IMR-90 (cell line): ENCODE results near the gene SELENOS. TPM values are rescaled to one million over a fixed set of nuclear protein-coding genes. Genes with fewer than 3 reads are reported as not detected.

Experiments used
- ATAC-seq: fragments of 200-7000 bp; cut with Tn5 transposase; 2 replicates; pipeline ENCODE4 v1.9.1; 2020; ENCODE audit warnings: low read depth, mild to moderate bottlenecking, moderate library complexity
- BruUV-seq: library from RNA; stranded (reverse); fragments of 400-500 nt; replicated peaks from 2 replicates; lab custom pipeline; 2021; lab: Mats Ljungman, UMichigan
- CTCF ChIA-PET: fragments of 300-600 bp; formaldehyde crosslinking; extraction: SDS; loops from one replicate; lab custom pipeline; 2021; ENCODE audit warnings: antibody characterized with exemption; lab: Yijun Ruan, JAX
- POLR2A ChIA-PET: fragments of 300-600 bp; sonication (Branson Sonifier 250); formaldehyde crosslinking; loops from one replicate; lab custom pipeline; 2022; ENCODE audit warnings: antibody characterized with exemption; ENCODE audit not compliant: unreplicated experiment; lab: Charles Lee
- DNase-seq: peaks from one replicate; pipeline ENCODE4 v3.0.0; 2013
- H2AFZ ChIP-seq: replicated peaks from 2 replicates; pipeline ENCODE3; 2013; ENCODE audit warnings: low read length, mild to moderate bottlenecking; ENCODE audit not compliant: poor library complexity
- H2AK5ac ChIP-seq: 2 replicates; pipeline ENCODE4 v1.6.1; 2013; ENCODE audit warnings: low read depth, low read length, inconsistent platforms
- H2AK9ac ChIP-seq: replicated peaks from 2 replicates; pipeline ENCODE3; 2013; ENCODE audit warnings: mild to moderate bottlenecking, low read depth, low read length, moderate library complexity; ENCODE audit not compliant: poor library complexity
- H2BK120ac ChIP-seq: 2 replicates; pipeline ENCODE4 v1.6.1; 2013; ENCODE audit warnings: low read depth, low read length, inconsistent platforms
- H2BK15ac ChIP-seq: 3 replicates; pipeline ENCODE4 v1.6.1; 2013; ENCODE audit warnings: low read depth, low read length, inconsistent platforms
- H2BK20ac ChIP-seq: 2 replicates; pipeline ENCODE4 v1.6.1; 2013; ENCODE audit warnings: low read depth, mild to moderate bottlenecking, inconsistent platforms, low read length, moderate library complexity
- H2BK5ac ChIP-seq: 2 replicates; pipeline ENCODE4 v1.6.1; 2013; ENCODE audit warnings: mild to moderate bottlenecking, low read depth, low read length, inconsistent platforms; ENCODE audit not compliant: poor library complexity, severe bottlenecking
- H3K14ac ChIP-seq: replicated peaks from 2 replicates; pipeline ENCODE4 v1.6.1; 2013; ENCODE audit warnings: low read depth, low read length, inconsistent platforms
- H3K18ac ChIP-seq: 2 replicates; pipeline ENCODE4 v1.6.1; 2013; ENCODE audit warnings: low read depth, low read length, control low read depth
- H3K23ac ChIP-seq: 2 replicates; pipeline ENCODE4 v1.6.1; 2013; ENCODE audit warnings: low read depth, low read length, inconsistent platforms
- H3K27ac ChIP-seq: 2 replicates; pipeline ENCODE4 v1.5.1; 2013; ENCODE audit warnings: mild to moderate bottlenecking, control low read depth, low read length; ENCODE audit not compliant: insufficient read depth
- H3K27me3 ChIP-seq: 2 replicates; pipeline ENCODE4 v1.6.1; 2013; ENCODE audit warnings: low read length; ENCODE audit not compliant: control insufficient read depth, insufficient read depth
- H3K36me3 ChIP-seq: 2 replicates; pipeline ENCODE4 v1.6.1; 2013; ENCODE audit warnings: low read length, mixed read lengths; ENCODE audit not compliant: control insufficient read depth, insufficient read depth
- H3K4ac ChIP-seq: 2 replicates; pipeline ENCODE4 v1.6.1; 2013; ENCODE audit warnings: low read depth, low read length, inconsistent platforms
- H3K4me1 ChIP-seq: 2 replicates; pipeline ENCODE4 v1.6.1; 2013; ENCODE audit warnings: low read length, mixed read lengths; ENCODE audit not compliant: control insufficient read depth, insufficient read depth
- H3K4me2 ChIP-seq: 2 replicates; pipeline ENCODE4 v1.6.1; 2013; ENCODE audit warnings: low read depth, mild to moderate bottlenecking, control low read depth, low read length, moderate library complexity
- H3K4me3 ChIP-seq: 2 replicates; pipeline ENCODE4 v1.5.1; 2013; ENCODE audit warnings: low read depth, mild to moderate bottlenecking, control low read depth, low read length, moderate library complexity; ENCODE audit not compliant: insufficient read depth
- H3K56ac ChIP-seq: 2 replicates; pipeline ENCODE4 v1.6.1; 2013; ENCODE audit warnings: low read length, inconsistent platforms; ENCODE audit not compliant: insufficient read depth; ENCODE audit errors: extremely low read depth
- H3K79me1 ChIP-seq, 2 experiments: 2 replicates each; pipeline ENCODE4 v1.6.1; 2013; ENCODE audit warnings: low read length in 2 of 2, inconsistent platforms in 1 of 2, low read depth in 1 of 2
- H3K9ac ChIP-seq: 2 replicates; pipeline ENCODE4 v1.6.1; 2013; ENCODE audit warnings: low read depth, low read length, control low read depth
- H3K9me1 ChIP-seq: 2 replicates; pipeline ENCODE4 v1.6.1; 2013; ENCODE audit warnings: low read length, inconsistent platforms; ENCODE audit not compliant: insufficient read depth
- H3K9me3 ChIP-seq: 2 replicates; pipeline ENCODE4 v1.6.1; 2013; ENCODE audit warnings: low read length; ENCODE audit not compliant: control insufficient read depth, insufficient read depth
- H4K20me1 ChIP-seq: 2 replicates; pipeline ENCODE4 v1.6.1; 2013; ENCODE audit warnings: low read length, inconsistent platforms; ENCODE audit not compliant: insufficient read depth
- H4K5ac ChIP-seq: 2 replicates; pipeline ENCODE4 v1.6.1; 2013; ENCODE audit warnings: mild to moderate bottlenecking, low read depth, low read length, control low read depth
- H4K8ac ChIP-seq, 2 experiments: 2 replicates each; pipeline ENCODE4 v1.6.1; 2013; ENCODE audit warnings: low read depth in 2 of 2, low read length in 2 of 2, control low read depth in 1 of 2, inconsistent platforms in 1 of 2
- H4K91ac ChIP-seq: 2 replicates; pipeline ENCODE4 v1.6.1; 2013; ENCODE audit warnings: low read depth, low read length, inconsistent platforms; ENCODE audit not compliant: insufficient read depth
- CEBPB ChIP-seq: IDR thresholded peaks from 2 replicates; pipeline ENCODE4 v1.6.1; 2012; ENCODE audit warnings: low read depth, low read length, improper control_type of control experiment
- CHD1 ChIP-seq: IDR thresholded peaks from 2 replicates; pipeline ENCODE4 v1.6.1; 2012; ENCODE audit warnings: low read depth, low read length, improper control_type of control experiment
- MAFK ChIP-seq: IDR thresholded peaks from 2 replicates; pipeline ENCODE4 v1.6.1; 2012; ENCODE audit warnings: low read depth, low read length, improper control_type of control experiment
- MXI1 ChIP-seq: IDR thresholded peaks from 2 replicates; pipeline ENCODE4 v1.6.1; 2012; ENCODE audit warnings: low read depth, mild to moderate bottlenecking, low read length, moderate library complexity, borderline replicate concordance
- NFE2L2 ChIP-seq: fragments of 150-350 bp; IDR thresholded peaks from 2 replicates; pipeline ENCODE4 v1.6.1; 2016; ENCODE audit warnings: low read depth, mild to moderate bottlenecking, low read length
- POLR2A ChIP-seq: IDR thresholded peaks from 2 replicates; pipeline ENCODE4 v1.6.1; 2012; ENCODE audit warnings: mild to moderate bottlenecking, low read depth, low read length
- RAD21 ChIP-seq: IDR thresholded peaks from 2 replicates; pipeline ENCODE4 v1.6.1; 2012; ENCODE audit warnings: low read length, improper control_type of control experiment
- RCOR1 ChIP-seq: IDR thresholded peaks from 2 replicates; pipeline ENCODE4 v1.6.1; 2012; ENCODE audit warnings: mild to moderate bottlenecking, low read length, improper control_type of control experiment; ENCODE audit not compliant: insufficient replicate concordance
- RFX5 ChIP-seq: IDR thresholded peaks from 2 replicates; pipeline ENCODE4 v1.8.0; 2012; ENCODE audit warnings: low read depth, mild to moderate bottlenecking, low read length, moderate library complexity
- SMC3 ChIP-seq: fragments of 150-350 bp; IDR thresholded peaks from 2 replicates; pipeline ENCODE4 v1.6.1; 2016; ENCODE audit warnings: low read depth, mild to moderate bottlenecking, antibody characterized with exemption, low read length, moderate library complexity
- WGBS, 2 experiments: methylation state at CpG; one replicate each; pipeline versions ENCODE4 v1.1.5 to v1.1.7; 2013; ENCODE audit warnings: missing lambda C conversion rate in 2 of 2; ENCODE audit not compliant: insufficient read length in 1 of 2; ENCODE audit errors: extremely low coverage in 2 of 2; 5-methylcytosine and 5-hydroxymethylcytosine counted together
- dilution Hi-C: fragments of 300-500 bp; cut with HindIII; formaldehyde crosslinking; loops from one replicate; pipeline ENCODE4 v1.14.3; 2018; ENCODE audit warnings: low sequenced_read_pairs; ENCODE audit not compliant: unreplicated experiment
- in situ Hi-C: fragments of 300-500 bp; cut with MboI; formaldehyde crosslinking; loops from 3 replicates; pipeline ENCODE4 v1.14.3; 2019; ENCODE audit warnings: low sequenced_read_pairs, inconsistent platforms, mixed read lengths
- intact Hi-C: fragments of 100-400 bp; cut with micrococcal nuclease; formaldehyde crosslinking; loops from 2 replicates; pipeline ENCODE4 v1.10.0; 2022
- polyA plus RNA-seq, 3 experiments: library from polyadenylated mRNA; depleted of rRNA; stranded (reverse); fragments of >200 nt; gene quantifications; 2 replicates each; pipeline ENCODE4 v1.2.3, GENCODE V29; 2012; ENCODE audit warnings: low replicate concordance in 1 of 3
- total RNA-seq: library from RNA; depleted of rRNA; stranded (reverse); fragments of >200 nt; gene quantifications from 2 replicates; pipeline ENCODE4 v1.2.3, GENCODE V29; 2012
- TF ChIP-seq, protein P1 (sequence below): conservative IDR thresholded peaks from 2 replicates; pipeline ENCODE4 v1.5.1; 2012; ENCODE audit warnings: mild to moderate bottlenecking, low read depth, low read length, improper control_type of control experiment
- TF ChIP-seq, protein P2 (sequence below): fragments of 150-350 bp; IDR thresholded peaks from 2 replicates; pipeline ENCODE4 v1.6.1; 2016; ENCODE audit warnings: low read depth, mild to moderate bottlenecking, low read length, moderate library complexity, borderline replicate concordance
- TF ChIP-seq, protein P3 (sequence below): fragments of 150-350 bp; IDR thresholded peaks from 2 replicates; pipeline ENCODE4 v1.6.1; 2017; ENCODE audit warnings: mild to moderate bottlenecking, antibody characterized with exemption, low read length, low read depth

SELENOS gene
- total and polyA plus RNA-seq, 2 of the 4 experiments (the other 2 are of a cell fraction): 39.8 to 77.1 TPM

DNA sequence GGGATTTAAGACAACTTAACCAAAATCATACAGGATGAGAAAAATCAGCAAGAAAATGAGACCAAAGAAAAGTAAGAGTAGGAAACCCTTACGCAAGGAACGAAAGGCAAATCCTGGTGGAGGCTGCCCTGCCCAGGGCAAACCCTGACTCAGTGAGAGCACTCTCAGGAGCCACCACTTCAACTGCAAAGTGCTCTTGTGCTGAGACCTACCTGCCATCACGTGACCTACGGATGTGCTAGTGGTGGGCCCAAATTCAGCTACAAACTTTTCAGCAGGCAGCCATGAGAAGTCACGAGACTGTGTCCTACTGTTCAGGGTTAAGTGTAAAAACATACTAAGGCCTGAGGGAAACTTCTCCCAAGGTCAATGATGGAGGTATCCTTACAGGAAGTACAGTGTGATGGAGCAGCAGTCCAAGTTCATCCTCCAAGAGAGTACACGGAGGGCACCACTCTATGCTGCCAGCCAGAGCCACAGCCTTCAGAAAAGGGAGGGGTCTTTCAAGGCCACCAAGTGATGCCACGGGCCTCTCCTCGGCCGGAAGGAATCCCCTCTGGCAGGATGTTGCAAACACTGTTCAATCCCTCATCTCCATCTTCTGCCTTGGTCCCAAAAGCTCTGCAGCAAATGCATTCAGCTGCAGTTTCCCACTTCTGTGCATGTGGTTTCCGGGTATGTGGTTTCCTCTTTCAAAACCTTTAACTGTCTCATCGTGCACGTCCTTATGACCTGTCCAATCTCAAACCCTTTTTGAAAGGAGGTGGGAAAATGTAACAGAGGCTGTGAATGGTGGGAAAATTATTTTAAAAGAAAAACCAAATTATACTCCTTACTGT, 34.9 kb downstream of the SELENOS start:
- intact Hi-C loops: loop anchor here (5.0 kb wide), 1 partner anchor 35 kb away; no protein-coding TSS in a partner anchor
- Histone ChIP-seq H4K20me1 (peaks cover 99% of the 10 kb centered on the region), H2AK9ac (no peak overlapping the region), H2BK120ac (0 out of 2 replicates have a peak overlapping the region, but pooled peaks have one; percentile 32), H3K23ac (peak overlapping the region; percentile 50; the same call in 1 of the 2 replicates), H2BK20ac (no peak overlapping the region), H3K9me1 (peaks cover 41% of the 10 kb centered on the region), H3K4me1 (peaks cover 34% of the 10 kb centered on the region), H3K9me3 (no peaks in the 10 kb centered on the region), H4K8ac (no peak overlapping the region), H3K14ac (0 out of 2 replicates have a peak overlapping the region, but pooled peaks have one; percentile 14), H3K4ac (0 out of 2 replicates have a peak overlapping the region, but pooled peaks have one; percentile 15), H2BK15ac (no peak overlapping the region), H4K91ac (no peak overlapping the region), H3K79me1 (peaks cover 4 to 73% of the 10 kb centered on the region in 2 experiments; a peak in 2 of 4 replicates), H3K56ac (no peak overlapping the region), H3K36me3 (peaks cover 14% of the 10 kb centered on the region), H3K4me3 (no peak overlapping the region), H3K18ac (no peak overlapping the region), H2AK5ac (no peak overlapping the region; the same call in 1 of the 2 replicates), H2AFZ (no peak overlapping the region), H3K27me3 (no peaks in the 10 kb centered on the region), H3K27ac (peak overlapping the region; percentile 27; the same call in 1 of the 2 replicates), H3K9ac (no peak overlapping the region), H3K4me2 (peak overlapping the region; percentile 25; the same call in 1 of the 2 replicates), H2BK5ac (no peak overlapping the region), H4K5ac (no peak overlapping the region)
- WGBS, 2 experiments: 100% methylated on average over 2 of the region's 12 CpGs; no CpG with 5 or more reads in 1 of the 2 experiments
- dilution Hi-C loops: no loop called here
- DNase-seq (peak; percentile 59), ATAC-seq (0 out of 2 replicates have a peak, but pooled peaks have one; percentile 7)
- POLR2A ChIA-PET: no interaction called here
- in situ Hi-C loops: no loop called here
- no TSS peak for BruUV-seq
- CTCF ChIA-PET: no interaction called here
- no peak for TF ChIP-seq POLR2A
- TF ChIP-seq, protein P1, sequence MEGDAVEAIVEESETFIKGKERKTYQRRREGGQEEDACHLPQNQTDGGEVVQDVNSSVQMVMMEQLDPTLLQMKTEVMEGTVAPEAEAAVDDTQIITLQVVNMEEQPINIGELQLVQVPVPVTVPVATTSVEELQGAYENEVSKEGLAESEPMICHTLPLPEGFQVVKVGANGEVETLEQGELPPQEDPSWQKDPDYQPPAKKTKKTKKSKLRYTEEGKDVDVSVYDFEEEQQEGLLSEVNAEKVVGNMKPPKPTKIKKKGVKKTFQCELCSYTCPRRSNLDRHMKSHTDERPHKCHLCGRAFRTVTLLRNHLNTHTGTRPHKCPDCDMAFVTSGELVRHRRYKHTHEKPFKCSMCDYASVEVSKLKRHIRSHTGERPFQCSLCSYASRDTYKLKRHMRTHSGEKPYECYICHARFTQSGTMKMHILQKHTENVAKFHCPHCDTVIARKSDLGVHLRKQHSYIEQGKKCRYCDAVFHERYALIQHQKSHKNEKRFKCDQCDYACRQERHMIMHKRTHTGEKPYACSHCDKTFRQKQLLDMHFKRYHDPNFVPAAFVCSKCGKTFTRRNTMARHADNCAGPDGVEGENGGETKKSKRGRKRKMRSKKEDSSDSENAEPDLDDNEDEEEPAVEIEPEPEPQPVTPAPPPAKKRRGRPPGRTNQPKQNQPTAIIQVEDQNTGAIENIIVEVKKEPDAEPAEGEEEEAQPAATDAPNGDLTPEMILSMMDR: no peak
- TF ChIP-seq RAD21: no peak
- TF ChIP-seq NFE2L2: no peak
- no peak for TF ChIP-seq MAFK
- no peak for TF ChIP-seq RCOR1
- no peak for TF ChIP-seq MXI1
- TF ChIP-seq, protein P2, sequence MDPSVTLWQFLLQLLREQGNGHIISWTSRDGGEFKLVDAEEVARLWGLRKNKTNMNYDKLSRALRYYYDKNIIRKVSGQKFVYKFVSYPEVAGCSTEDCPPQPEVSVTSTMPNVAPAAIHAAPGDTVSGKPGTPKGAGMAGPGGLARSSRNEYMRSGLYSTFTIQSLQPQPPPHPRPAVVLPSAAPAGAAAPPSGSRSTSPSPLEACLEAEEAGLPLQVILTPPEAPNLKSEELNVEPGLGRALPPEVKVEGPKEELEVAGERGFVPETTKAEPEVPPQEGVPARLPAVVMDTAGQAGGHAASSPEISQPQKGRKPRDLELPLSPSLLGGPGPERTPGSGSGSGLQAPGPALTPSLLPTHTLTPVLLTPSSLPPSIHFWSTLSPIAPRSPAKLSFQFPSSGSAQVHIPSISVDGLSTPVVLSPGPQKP: no peak
- TF ChIP-seq, protein P3, sequence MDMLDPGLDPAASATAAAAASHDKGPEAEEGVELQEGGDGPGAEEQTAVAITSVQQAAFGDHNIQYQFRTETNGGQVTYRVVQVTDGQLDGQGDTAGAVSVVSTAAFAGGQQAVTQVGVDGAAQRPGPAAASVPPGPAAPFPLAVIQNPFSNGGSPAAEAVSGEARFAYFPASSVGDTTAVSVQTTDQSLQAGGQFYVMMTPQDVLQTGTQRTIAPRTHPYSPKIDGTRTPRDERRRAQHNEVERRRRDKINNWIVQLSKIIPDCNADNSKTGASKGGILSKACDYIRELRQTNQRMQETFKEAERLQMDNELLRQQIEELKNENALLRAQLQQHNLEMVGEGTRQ: no peak
- no peak for TF ChIP-seq CEBPB
- no peak for TF ChIP-seq CHD1
- TF ChIP-seq SMC3: no peak
- TF ChIP-seq RFX5: no peak
